ENCODE data around the gene CA5A. TPM values are rescaled to one million over a fixed set of nuclear protein-coding genes. Genes with fewer than 3 reads are reported as not detected.

CA5A gene
- total RNA-seq, 1 donor from 2014 or later = 0.06 TPM

- H3K27ac ChIP-seq = no peak overlapping the region
- H3K4me3 ChIP-seq = no peak overlapping the region
- no peaks in the 10 kb centered on the region for H3K27me3 ChIP-seq (ENCODE audit: low read depth)
- intact Hi-C loops (cut with DNase I) = no loop called here
- peaks cover 39% of the 10 kb centered on the region for H3K36me3 ChIP-seq
- no peaks in the 10 kb centered on the region for H3K9me3 ChIP-seq
- H3K4me1 ChIP-seq = no peaks in the 10 kb centered on the region
- no peak for ATAC-seq
- DNase-seq = no peak
- TF ChIP-seq, protein P1, sequence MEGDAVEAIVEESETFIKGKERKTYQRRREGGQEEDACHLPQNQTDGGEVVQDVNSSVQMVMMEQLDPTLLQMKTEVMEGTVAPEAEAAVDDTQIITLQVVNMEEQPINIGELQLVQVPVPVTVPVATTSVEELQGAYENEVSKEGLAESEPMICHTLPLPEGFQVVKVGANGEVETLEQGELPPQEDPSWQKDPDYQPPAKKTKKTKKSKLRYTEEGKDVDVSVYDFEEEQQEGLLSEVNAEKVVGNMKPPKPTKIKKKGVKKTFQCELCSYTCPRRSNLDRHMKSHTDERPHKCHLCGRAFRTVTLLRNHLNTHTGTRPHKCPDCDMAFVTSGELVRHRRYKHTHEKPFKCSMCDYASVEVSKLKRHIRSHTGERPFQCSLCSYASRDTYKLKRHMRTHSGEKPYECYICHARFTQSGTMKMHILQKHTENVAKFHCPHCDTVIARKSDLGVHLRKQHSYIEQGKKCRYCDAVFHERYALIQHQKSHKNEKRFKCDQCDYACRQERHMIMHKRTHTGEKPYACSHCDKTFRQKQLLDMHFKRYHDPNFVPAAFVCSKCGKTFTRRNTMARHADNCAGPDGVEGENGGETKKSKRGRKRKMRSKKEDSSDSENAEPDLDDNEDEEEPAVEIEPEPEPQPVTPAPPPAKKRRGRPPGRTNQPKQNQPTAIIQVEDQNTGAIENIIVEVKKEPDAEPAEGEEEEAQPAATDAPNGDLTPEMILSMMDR (IDR thresholded peaks at IDR 0.05) = no peak
These were observed 94.8 kb downstream of the CA5A start for GRCh38 chr16:87841340-87842208.

- intact Hi-C loops (cut with DNase I) = no loop called here
- Histone ChIP-seq H3K27ac (no peak overlapping the region), H3K9me3 (no peaks in the 10 kb centered on the region), H3K4me3 (no peak overlapping the region), H3K4me1 (no peaks in the 10 kb centered on the region), H3K27me3 (ENCODE audit: low read depth) (no peaks in the 10 kb centered on the region), H3K36me3 (peaks cover 46% of the 10 kb centered on the region)
- TF ChIP-seq, protein P1 (IDR thresholded peaks at IDR 0.05) = no peak
- DNase-seq = no peak
- ATAC-seq = no peak
These were observed 95.9 kb downstream of the CA5A start for GRCh38 chr16:87840271-87840978.

DNA sequence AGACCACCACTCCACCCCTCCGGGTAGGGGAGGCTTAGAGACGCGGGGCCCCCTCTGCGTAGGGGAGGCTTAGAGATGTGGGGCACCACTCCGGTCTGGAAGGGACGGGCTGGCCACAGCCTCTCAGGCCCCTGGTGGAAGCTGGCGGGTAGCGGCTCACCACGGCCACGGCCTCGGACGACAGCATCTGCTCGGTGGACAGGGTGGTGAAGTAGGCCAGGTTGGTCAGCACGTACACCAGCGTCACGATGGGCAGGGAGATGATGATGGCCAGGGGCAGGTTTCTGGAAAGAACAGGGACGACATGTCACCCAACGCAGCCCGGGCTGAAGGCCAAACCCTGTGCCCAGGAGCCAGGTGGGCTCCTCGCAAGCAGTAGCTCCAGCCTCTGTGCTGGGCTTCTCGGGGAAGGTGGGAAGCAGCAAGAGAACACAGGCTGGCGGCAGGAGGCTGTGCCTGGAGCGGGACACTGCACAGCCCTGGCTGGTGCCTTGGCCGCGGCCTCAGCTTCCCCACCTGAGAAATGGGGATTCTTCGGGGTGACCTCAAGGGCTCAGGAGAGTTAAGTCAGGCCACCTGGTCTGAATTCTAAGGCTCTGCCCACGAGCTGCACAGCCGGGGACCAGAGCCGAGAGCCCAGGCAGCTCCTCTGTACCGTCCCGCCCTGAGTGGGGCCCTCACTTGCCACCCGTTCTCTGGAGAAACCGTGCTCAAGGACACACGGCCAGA lies 96.6 kb downstream of the CA5A start:
- ATAC-seq (no peak), DNase-seq (no peak)
- intact Hi-C loops (cut with DNase I) = no loop called here
- Histone ChIP-seq H3K4me1 (no peaks in the 10 kb centered on the region), H3K36me3 (peaks cover 46% of the 10 kb centered on the region), H3K9me3 (no peaks in the 10 kb centered on the region), H3K4me3 (no peak overlapping the region), H3K27me3 (ENCODE audit: low read depth) (no peaks in the 10 kb centered on the region), H3K27ac (no peak overlapping the region)
- TF ChIP-seq, protein P1 (IDR thresholded peaks at IDR 0.05) = no peak

GRCh38 chr16:87838643-87839541 lies 97.4 kb downstream of the CA5A start:
- TF ChIP-seq, protein P1 (IDR thresholded peaks at IDR 0.05) = no peak
- ATAC-seq (no peak), DNase-seq (no peak)
- no peaks in the 10 kb centered on the region for H3K27me3 ChIP-seq (ENCODE audit: low read depth)
- no peaks in the 10 kb centered on the region for H3K4me1 ChIP-seq
- no peaks in the 10 kb centered on the region for H3K9me3 ChIP-seq
- H3K4me3 ChIP-seq = no peak overlapping the region
- H3K27ac ChIP-seq = no peak overlapping the region
- intact Hi-C loops (cut with DNase I) = no loop called here
- H3K36me3 ChIP-seq = peaks cover 50% of the 10 kb centered on the region

Other genes with a start within 250 kb of the CA5A start
- 33.9 TPM for gene KLHDC4, start 170.5 kb downstream of the CA5A start, total RNA-seq
- 10.7 TPM for gene SLC7A5, start 67.0 kb downstream of the CA5A start, total RNA-seq
- 29.7 TPM for gene BANP, start 14.9 kb upstream of the CA5A start, total RNA-seq